Measurements from ENCODE around the gene IMMT.

GRCh38 chr2:86189782-86190416 is 5.4 kb downstream of the IMMT start:
- TF ChIP-seq POLR2AphosphoS5 (IDR thresholded peaks at IDR 0.05; ENCODE audit: low read depth, low read length) (no peak), TAF1 (IDR thresholded peaks at IDR 0.05; ENCODE audit: borderline replicate concordance, insufficient read depth, low read length) (no peak), REST (IDR thresholded peaks at IDR 0.05; ENCODE audit: insufficient read depth in 1 of 2, low read depth in 2 of 2, low read length in 2 of 2) (no peak)
